Measurements from ENCODE around the gene ISL1. TPM values are rescaled to one million over a fixed set of nuclear protein-coding genes. Genes with fewer than 3 reads are reported as not detected.

ISL1 gene
- total and polyA plus RNA-seq, 12 donors, result not detected

GRCh38 chr5:51376509-51376908 lies 6.7 kb upstream of the ISL1 start:
- DNase-seq (no peak), ATAC-seq (no peak)
- Histone ChIP-seq H3K4me1 (peaks cover 0 to 17% (median 0%) of the 10 kb centered on the region in 9 donors), H3K4me3 (no peak overlapping the region), H3K9me3 (no peaks in the 10 kb centered on the region), H3K27me3 (peaks cover 0 to 89% (median 66%) of the 10 kb centered on the region in 7 donors), H3K36me3 (no peaks in the 10 kb centered on the region), H3K27ac (no peak overlapping the region)
- TF ChIP-seq, protein P1, sequence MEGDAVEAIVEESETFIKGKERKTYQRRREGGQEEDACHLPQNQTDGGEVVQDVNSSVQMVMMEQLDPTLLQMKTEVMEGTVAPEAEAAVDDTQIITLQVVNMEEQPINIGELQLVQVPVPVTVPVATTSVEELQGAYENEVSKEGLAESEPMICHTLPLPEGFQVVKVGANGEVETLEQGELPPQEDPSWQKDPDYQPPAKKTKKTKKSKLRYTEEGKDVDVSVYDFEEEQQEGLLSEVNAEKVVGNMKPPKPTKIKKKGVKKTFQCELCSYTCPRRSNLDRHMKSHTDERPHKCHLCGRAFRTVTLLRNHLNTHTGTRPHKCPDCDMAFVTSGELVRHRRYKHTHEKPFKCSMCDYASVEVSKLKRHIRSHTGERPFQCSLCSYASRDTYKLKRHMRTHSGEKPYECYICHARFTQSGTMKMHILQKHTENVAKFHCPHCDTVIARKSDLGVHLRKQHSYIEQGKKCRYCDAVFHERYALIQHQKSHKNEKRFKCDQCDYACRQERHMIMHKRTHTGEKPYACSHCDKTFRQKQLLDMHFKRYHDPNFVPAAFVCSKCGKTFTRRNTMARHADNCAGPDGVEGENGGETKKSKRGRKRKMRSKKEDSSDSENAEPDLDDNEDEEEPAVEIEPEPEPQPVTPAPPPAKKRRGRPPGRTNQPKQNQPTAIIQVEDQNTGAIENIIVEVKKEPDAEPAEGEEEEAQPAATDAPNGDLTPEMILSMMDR (IDR thresholded peaks at IDR 0.05), result no peak
- intact Hi-C loops (cut with DNase I), result no loop called here
- WGBS, 2 donors, result 25 to 31% methylated on average over 3 of the region's 3 CpGs

GRCh38 chr5:51377151-51378060 lies 5.8 kb upstream of the ISL1 start:
- Histone ChIP-seq H3K36me3 (no peaks in the 10 kb centered on the region), H3K27me3 (peaks cover 0 to 93% (median 74%) of the 10 kb centered on the region in 7 donors), H3K9me3 (no peaks in the 10 kb centered on the region), H3K27ac (no peak overlapping the region), H3K4me1 (peaks cover 0 to 24% (median 3%) of the 10 kb centered on the region in 9 donors), H3K4me3 (no peak overlapping the region)
- DNase-seq, result no peak
- intact Hi-C loops (cut with DNase I), result no loop called here
- ATAC-seq, result no peak
- WGBS, 2 donors, result 4 to 8% methylated on average over 40 of the region's 40 CpGs
- TF ChIP-seq, protein P1 (IDR thresholded peaks at IDR 0.05), result no peak

DNA sequence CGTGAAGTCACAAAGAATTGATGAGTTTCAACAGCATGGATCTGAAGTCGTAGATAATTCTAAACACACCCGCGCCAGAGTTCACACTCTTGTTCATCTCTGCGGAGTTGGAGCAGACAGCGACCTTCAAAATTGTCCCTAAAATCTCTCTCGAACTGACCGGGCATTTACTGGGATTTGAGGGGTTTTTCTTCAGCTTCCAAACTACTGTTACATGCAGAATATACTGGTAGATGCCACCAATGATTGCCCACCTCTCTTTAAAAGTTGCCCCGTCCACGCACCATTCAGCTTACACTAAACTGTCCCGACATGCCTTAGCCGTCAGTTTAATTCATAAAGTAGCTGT lies 5.2 kb upstream of the ISL1 start:
- DNase-seq, result no peak
- Histone ChIP-seq H3K36me3 (no peaks in the 10 kb centered on the region), H3K4me1 (peaks cover 0 to 31% (median 9%) of the 10 kb centered on the region in 9 donors), H3K9me3 (no peaks in the 10 kb centered on the region), H3K27me3 (peaks cover 0 to 94% (median 79%) of the 10 kb centered on the region in 7 donors), H3K4me3 (no peak overlapping the region), H3K27ac (no peak overlapping the region)
- ATAC-seq, result no peak
- WGBS, 2 donors, result 4 to 5% methylated on average over 12 of the region's 12 CpGs
- intact Hi-C loops (cut with DNase I), result no loop called here
- TF ChIP-seq, protein P1 (IDR thresholded peaks at IDR 0.05), result no peak

- no peaks in the 10 kb centered on the region for H3K36me3 ChIP-seq
- intact Hi-C loops (cut with DNase I), result no loop called here
- H3K9me3 ChIP-seq, result no peaks in the 10 kb centered on the region
- H3K4me1 ChIP-seq, result peaks cover 0 to 37% (median 12%) of the 10 kb centered on the region in 9 donors
- 1% methylated on average over 37 of the region's 37 CpGs for WGBS, 2 donors
- H3K4me3 ChIP-seq, result peak overlapping the region in 2 of 10 donors; percentile 1 to 15
- ATAC-seq, result no peak
- no peak for DNase-seq
- TF ChIP-seq, protein P1 (IDR thresholded peaks at IDR 0.05), result no peak
- H3K27ac ChIP-seq, result no peak overlapping the region
- peaks cover 0 to 95% (median 86%) of the 10 kb centered on the region in 7 donors for H3K27me3 ChIP-seq
These were observed 4.6 kb upstream of the ISL1 start for GRCh38 chr5:51378448-51379330.
